ENCODE results near the gene CR1L. TPM values are rescaled to one million over a fixed set of nuclear protein-coding genes. Genes with fewer than 3 reads are reported as not detected.

Gene CR1L
- total and polyA plus RNA-seq, 2 of the 8 experiments (the other 6 are each of a cell fraction or from before 2014, with no cell fraction given): 0.39 TPM; not detected in 1

DNA sequence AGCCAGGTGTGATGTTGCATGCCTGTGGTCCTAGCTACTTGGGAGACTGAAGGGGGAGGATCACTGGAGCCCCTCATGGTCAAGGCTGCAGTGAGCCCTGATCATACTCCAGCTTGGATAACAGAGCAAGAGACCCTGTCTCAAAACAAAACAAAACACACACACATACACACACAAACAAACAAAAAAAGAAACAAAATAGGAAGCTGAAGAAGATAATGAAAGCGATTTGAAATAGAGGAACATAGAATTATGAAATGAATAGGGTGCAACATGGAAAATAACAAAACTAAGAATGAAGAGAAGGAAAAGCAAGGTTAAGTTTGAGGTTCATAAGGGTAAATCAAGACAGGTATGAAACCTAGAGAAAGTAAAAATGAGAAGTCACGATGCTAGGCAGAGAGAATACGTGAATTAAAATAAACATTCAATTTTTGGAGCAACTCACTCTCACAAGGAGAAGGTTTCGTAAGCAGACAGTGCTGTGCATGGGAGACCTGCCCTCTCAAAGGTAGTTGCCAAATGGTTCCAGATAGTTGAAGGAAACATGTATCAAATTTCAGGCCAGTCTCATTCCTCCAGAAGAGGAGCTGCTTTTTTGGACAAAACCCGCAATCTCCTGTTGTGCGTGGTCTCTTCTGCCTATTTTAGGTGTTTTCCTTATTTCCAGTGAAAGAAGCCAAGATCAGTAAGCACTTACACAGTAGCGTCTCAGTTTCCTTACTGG, 110.2 kb downstream of the CR1L start:
- peaks cover 0 to 7% (median 3%) of the 10 kb centered on the region in 4 experiments; a peak in 5 of 7 replicates for H3K4me1 ChIP-seq (replicated peaks in 1 of 4; ENCODE audit: control insufficient read depth in 3 of 4, insufficient read depth in 4 of 4, low read length in 3 of 4)
- no peaks in the 10 kb centered on the region for H3K9me3 ChIP-seq (ENCODE audit: insufficient read depth in 2 of 2, low read depth in 1 of 2, low read length in 1 of 2)
- WGBS, 2 experiments (ENCODE audit: extremely low coverage in 1 of 2, insufficient coverage in 1 of 2, insufficient read length in 1 of 2, insufficient replicate concordance in 2 of 2, low coverage in 1 of 2, low lambda C conversion rate in 2 of 2, missing lambda C conversion rate in 1 of 2): 85% methylated on average over 7 of the region's 7 CpGs; no CpG with 5 or more reads in 1 of the 2 experiments
- no peak overlapping the region; a peak in 1 of 4 replicates for H3K4me2 ChIP-seq (ENCODE audit: insufficient read depth in 1 of 2, low read depth in 2 of 2, low read length in 2 of 2)
- H3K27me3 ChIP-seq (replicated peaks in 1 of 4; ENCODE audit: control insufficient read depth in 3 of 4, extremely low read depth in 1 of 4, insufficient read depth in 3 of 4, low read length in 3 of 4): no peaks in the 10 kb centered on the region
- no peak overlapping the region for H2BK5ac ChIP-seq (ENCODE audit: low read depth, low read length)
- ChIA-PET POLR2A (ENCODE audit: partially characterized antibody) (interaction anchor here (1.0 to 1.7 kb wide), 3 partner anchors 8 to 32 kb away, joined by 3 read pairs; no protein-coding TSS in a partner anchor), CTCF (ENCODE audit: partially characterized antibody) (interaction anchor here (0.6 to 1.7 kb wide), 5 partner anchors 13 to 114 kb away, joined by 3 to 5 read pairs (median 3); no protein-coding TSS in a partner anchor)
- DNase-seq (ENCODE audit: low read depth in 1 of 2, low spot score in 2 of 2) (no peak), FAIRE-seq (no peak)
- H3K27ac ChIP-seq (ENCODE audit: low read depth, low read length): no peak overlapping the region
- peaks cover 2% of the 10 kb centered on the region; the same call in 1 of the 2 replicates for H3K79me1 ChIP-seq (ENCODE audit: low read depth, low read length)
- no peak overlapping the region for H3K23ac ChIP-seq (ENCODE audit: insufficient read length)
- no peak overlapping the region for H4K5ac ChIP-seq (ENCODE audit: insufficient read length, low read depth, low read length)
- H3K14ac ChIP-seq (ENCODE audit: insufficient read length): no peak overlapping the region
- no peak overlapping the region for H4K8ac ChIP-seq (ENCODE audit: extremely low read depth, insufficient read depth, low read length)
- H3K4ac ChIP-seq (replicated peaks; ENCODE audit: insufficient read length, low read depth, low read length): no peak overlapping the region
- H2AFZ ChIP-seq (ENCODE audit: low read length): no peak overlapping the region
- H2BK120ac ChIP-seq (replicated peaks; ENCODE audit: low read depth, low read length): no peak overlapping the region
- no peak overlapping the region for H2AK5ac ChIP-seq (ENCODE audit: low read depth, low read length)
- H3K36me3 ChIP-seq (ENCODE audit: control insufficient read depth in 2 of 4, insufficient read depth in 4 of 4, low read length in 3 of 4): peaks cover 7 to 32% (median 22%) of the 10 kb centered on the region in 4 experiments
- H2BK15ac ChIP-seq (ENCODE audit: low read length): no peak overlapping the region
- no peak overlapping the region for H3K56ac ChIP-seq (replicated peaks; ENCODE audit: insufficient read length, low read depth, low read length)
- H3K79me2 ChIP-seq (ENCODE audit: control insufficient read depth in 1 of 2, insufficient read depth in 2 of 2, low read length in 2 of 2): peaks cover 41 to 81% of the 10 kb centered on the region in 2 experiments
- H4K91ac ChIP-seq (replicated peaks; ENCODE audit: insufficient read length, low read length): no peak overlapping the region
- no peak overlapping the region for H2BK12ac ChIP-seq (ENCODE audit: low read depth, low read length)
- H3K18ac ChIP-seq (ENCODE audit: extremely low read depth, low read length): no peak overlapping the region
- H3K9ac ChIP-seq (replicated peaks in 1 of 4; ENCODE audit: extremely low read depth in 1 of 4, low read depth in 3 of 4, low read length in 3 of 4): no peak overlapping the region
- no peak overlapping the region for H2BK20ac ChIP-seq (ENCODE audit: low read length)
- peaks cover 23 to 25% of the 10 kb centered on the region in 2 experiments for H4K20me1 ChIP-seq (replicated peaks in 1 of 2; ENCODE audit: control insufficient read depth in 1 of 2, insufficient read depth in 2 of 2, low read length in 2 of 2)
- no peak overlapping the region for H3K4me3 ChIP-seq (ENCODE audit: extremely low read depth in 1 of 4, insufficient read depth in 2 of 4, low read depth in 3 of 4, low read length in 4 of 4)
- H3K23me2 ChIP-seq (ENCODE audit: low read depth, low read length): no peaks in the 10 kb centered on the region; the same call in 1 of the 2 replicates
- no peak for TF ChIP-seq TBP (IDR thresholded peaks at IDR 0.05; ENCODE audit: low read depth, low read length)
- TF ChIP-seq, protein P1, sequence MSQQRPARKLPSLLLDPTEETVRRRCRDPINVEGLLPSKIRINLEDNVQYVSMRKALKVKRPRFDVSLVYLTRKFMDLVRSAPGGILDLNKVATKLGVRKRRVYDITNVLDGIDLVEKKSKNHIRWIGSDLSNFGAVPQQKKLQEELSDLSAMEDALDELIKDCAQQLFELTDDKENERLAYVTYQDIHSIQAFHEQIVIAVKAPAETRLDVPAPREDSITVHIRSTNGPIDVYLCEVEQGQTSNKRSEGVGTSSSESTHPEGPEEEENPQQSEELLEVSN (IDR thresholded peaks at IDR 0.05): no peak
- TF ChIP-seq ASH2L (IDR thresholded peaks at IDR 0.05; ENCODE audit: low read length): no peak
- no peak for TF ChIP-seq KDM4A (IDR thresholded peaks at IDR 0.05; ENCODE audit: low read depth, low read length, severe bottlenecking)
- no peak for TF ChIP-seq MAFK (IDR thresholded peaks at IDR 0.05; ENCODE audit: low read depth, low read length)
- TF ChIP-seq GABPA (IDR thresholded peaks at IDR 0.05; ENCODE audit: borderline replicate concordance, insufficient read depth, low read length): no peak
- TF ChIP-seq NRF1 (IDR thresholded peaks at IDR 0.05; ENCODE audit: low read depth, low read length): no peak
- TF ChIP-seq SP4 (IDR thresholded peaks at IDR 0.05; ENCODE audit: low read length): no peak
- TF ChIP-seq SP2 (IDR thresholded peaks at IDR 0.05; ENCODE audit: low read length): no peak
- no peak for TF ChIP-seq JUN (IDR thresholded peaks at IDR 0.05; ENCODE audit: low read depth, low read length)
- no peak for TF ChIP-seq CHD2 (IDR thresholded peaks at IDR 0.05; ENCODE audit: low read length)
- TF ChIP-seq POLR2A (IDR thresholded peaks at IDR 0.05; ENCODE audit: control extremely low read depth in 1 of 2, low read depth in 2 of 2, low read length in 2 of 2): no peak
- no peak for TF ChIP-seq ZNF274 (IDR thresholded peaks at IDR 0.05; ENCODE audit: borderline replicate concordance, extremely low read depth, low read length)
